H1 (cell line): Measurements from ENCODE around the gene THAP2. TPM values are rescaled to one million over a fixed set of nuclear protein-coding genes. Genes with fewer than 3 reads are reported as not detected.

Experiments
- CEBPB ChIP-seq: IDR thresholded peaks from 2 replicates; pipeline ENCODE4 v1.6.1; 2012; ENCODE audit warnings: low read depth, low read length
- CTBP2 ChIP-seq: IDR thresholded peaks from 2 replicates; pipeline ENCODE4 v1.7.0; 2011; ENCODE audit warnings: borderline replicate concordance, mild to moderate bottlenecking, moderate library complexity, mixed read lengths, low read length; ENCODE audit not compliant: insufficient read depth, insufficient read length
- EP300 ChIP-seq, 2 experiments: IDR thresholded peaks; 1 replicate in 1 of 2; 2 replicates in 1 of 2; pipeline ENCODE4 v1.6.1; 2011 to 2012; ENCODE audit warnings: low read depth in 2 of 2, low read length in 2 of 2, mild to moderate bottlenecking in 2 of 2, borderline replicate concordance in 1 of 2, inconsistent platforms in 1 of 2, moderate library complexity in 1 of 2
- FOSL1 ChIP-seq: IDR thresholded peaks from 2 replicates; pipeline ENCODE4 v1.6.1; 2011; ENCODE audit warnings: mild to moderate bottlenecking, low read depth, low read length, moderate library complexity; ENCODE audit not compliant: insufficient read depth
- GTF2F1 ChIP-seq: IDR thresholded peaks from 2 replicates; pipeline ENCODE4 v1.6.1; 2012; ENCODE audit warnings: low read depth, low read length, improper control_type of control experiment, borderline replicate concordance
- JUN ChIP-seq: IDR thresholded peaks from 2 replicates; pipeline ENCODE4 v1.6.1; 2011; ENCODE audit warnings: low read depth, mild to moderate bottlenecking, improper control_type of control experiment, low read length
- KDM4A ChIP-seq: IDR thresholded peaks from one replicate; pipeline ENCODE4 v1.7.1; 2012; ENCODE audit warnings: low read depth, mild to moderate bottlenecking, moderate library complexity, low read length, inconsistent platforms; ENCODE audit not compliant: severe bottlenecking
- PHF8 ChIP-seq: fragments of 200-600 bp; sonication (generic); conservative IDR thresholded peaks from 2 replicates; pipeline ENCODE4 v1.7.1; 2012; ENCODE audit warnings: low read depth, mild to moderate bottlenecking, inconsistent platforms, low read length, moderate library complexity
- RFX5 ChIP-seq: IDR thresholded peaks from 2 replicates; pipeline ENCODE4 v1.6.1; 2011; ENCODE audit warnings: low read depth, low read length, improper control_type of control experiment, borderline replicate concordance
- RXRA ChIP-seq: IDR thresholded peaks from 2 replicates; pipeline ENCODE4 v1.6.1; 2011; ENCODE audit warnings: low read depth, mild to moderate bottlenecking, low read length, moderate library complexity; ENCODE audit not compliant: insufficient read depth
- SAP30 ChIP-seq: fragments of 300-600 bp; sonication (generic); IDR thresholded peaks from 2 replicates; pipeline ENCODE4 v1.7.1; 2012; ENCODE audit warnings: low read length, moderate library complexity, mild to moderate bottlenecking, inconsistent platforms; ENCODE audit not compliant: insufficient read depth, insufficient replicate concordance
- SIX5 ChIP-seq: IDR thresholded peaks from 2 replicates; pipeline ENCODE4 v1.6.1; 2011; ENCODE audit warnings: mild to moderate bottlenecking, low read depth, low read length
- SP1 ChIP-seq: IDR thresholded peaks from 2 replicates; pipeline ENCODE4 v1.6.1; 2011; ENCODE audit warnings: low read depth, low read length
- SP2 ChIP-seq: IDR thresholded peaks from 2 replicates; pipeline ENCODE4 v1.6.1; 2012; ENCODE audit warnings: mild to moderate bottlenecking, low read length, inconsistent platforms
- TAF1 ChIP-seq: IDR thresholded peaks from 2 replicates; pipeline ENCODE4 v1.6.1; 2011; ENCODE audit warnings: mild to moderate bottlenecking, low read depth, low read length
- TBP ChIP-seq: IDR thresholded peaks from 2 replicates; pipeline ENCODE4 v1.6.1; 2011; ENCODE audit warnings: low read depth, low read length, improper control_type of control experiment
- ZNF274 ChIP-seq: IDR thresholded peaks from 2 replicates; pipeline ENCODE4 v1.7.0; 2012; ENCODE audit warnings: low read length, borderline replicate concordance; ENCODE audit errors: extremely low read depth
- polyA plus RNA-seq, 7 experiments: library from polyadenylated mRNA; depleted of rRNA in 3 of 7; stranded (reverse) in 5 of 7; unstranded in 2 of 7; fragments of >200 nt in 5 of 7; fragments of 200-250 nt in 2 of 7; gene quantifications; 1 replicate in 5 of 7; 2 replicates in 1 of 7; 4 replicates in 1 of 7; pipeline versions ENCODE4 v1.2.1 to v1.2.3, GENCODE V29; 2011 to 2013; ENCODE audit warnings: missing spikeins in 2 of 7, mixed read lengths in 2 of 7
- total RNA-seq: library from RNA; stranded (reverse); fragmentation: NEBNext Ultra II Directional; extraction: Animal tissue kit (Norgen Biotek cat#: 25700); gene quantifications from 2 replicates; pipeline ENCODE4 v1.2.1, GENCODE V29; 2021
- TF ChIP-seq, protein P1 (sequence below): IDR thresholded peaks from 2 replicates; pipeline ENCODE4 v1.6.1; 2011; ENCODE audit warnings: low read depth, mild to moderate bottlenecking, low read length; ENCODE audit not compliant: insufficient read depth
- TF ChIP-seq, protein P2 (sequence below): IDR thresholded peaks from 2 replicates; pipeline ENCODE4 v1.6.1; 2011; ENCODE audit warnings: low read length, improper control_type of control experiment
- TF ChIP-seq, protein P3 (sequence below): IDR thresholded peaks from 2 replicates; pipeline ENCODE4 v1.6.1; 2012; ENCODE audit warnings: low read length, inconsistent platforms

The THAP2 gene
- total and polyA plus RNA-seq, 2 of the 8 experiments (the other 6 are each of a cell fraction or from before 2014, with no cell fraction given), result 1.8 to 5.3 TPM

DNA sequence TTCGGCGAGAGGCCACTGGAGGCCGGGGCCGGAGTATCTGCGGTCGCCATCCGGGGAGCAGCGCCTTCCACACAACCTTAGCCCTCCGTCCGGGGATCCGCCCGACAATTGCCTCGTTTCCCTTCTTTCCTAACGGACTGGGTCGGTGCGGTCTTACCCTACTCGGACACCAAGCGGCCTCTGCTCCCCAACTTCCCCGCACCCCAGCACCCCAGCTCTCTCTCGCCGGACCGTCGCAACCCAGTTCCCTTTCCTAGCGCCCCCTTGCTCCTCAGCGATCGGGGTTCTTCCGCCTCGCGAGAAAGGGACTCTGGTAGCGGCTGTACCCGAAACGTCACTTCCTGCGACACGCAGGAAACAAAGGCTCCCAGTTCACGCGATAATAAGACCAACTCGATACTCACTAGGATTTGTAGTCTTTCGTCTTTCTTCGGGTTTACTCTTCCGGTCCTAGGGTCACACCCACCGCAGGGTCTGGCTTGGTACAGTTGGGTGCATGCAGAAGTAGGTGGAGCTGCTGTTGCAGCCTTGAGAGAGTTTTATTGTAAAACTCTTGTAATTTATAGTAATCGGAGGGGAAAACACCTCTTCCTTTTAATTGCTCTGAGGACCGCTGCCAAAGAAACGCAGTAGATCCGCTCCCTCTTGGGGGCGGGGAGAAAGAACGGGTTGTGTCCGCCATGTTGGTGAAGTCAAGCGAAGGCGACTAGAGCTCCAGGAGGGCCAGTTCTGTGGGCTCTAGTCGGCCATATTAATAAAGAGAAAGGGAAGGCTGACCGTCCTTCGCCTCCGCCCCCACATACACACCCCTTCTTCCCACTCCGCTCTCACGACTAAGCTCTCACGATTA is at the start of gene THAP2, which contains the start of gene ZFC3H1 (continued):
- TF ChIP-seq JUN, result no peak
- no peak for TF ChIP-seq RFX5
- TF ChIP-seq RXRA, result no peak
- TF ChIP-seq KDM4A, result peak; percentile 19
- peak; percentile 56; the same call in 1 of the 2 replicates for TF ChIP-seq SP1
- TF ChIP-seq, protein P1, sequence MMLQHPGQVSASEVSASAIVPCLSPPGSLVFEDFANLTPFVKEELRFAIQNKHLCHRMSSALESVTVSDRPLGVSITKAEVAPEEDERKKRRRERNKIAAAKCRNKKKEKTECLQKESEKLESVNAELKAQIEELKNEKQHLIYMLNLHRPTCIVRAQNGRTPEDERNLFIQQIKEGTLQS, result no peak
- peak; percentile 75 for TF ChIP-seq TAF1
- peak; percentile 82 for TF ChIP-seq SAP30
- TF ChIP-seq TBP, result peak; percentile 88
- TF ChIP-seq, protein P2, sequence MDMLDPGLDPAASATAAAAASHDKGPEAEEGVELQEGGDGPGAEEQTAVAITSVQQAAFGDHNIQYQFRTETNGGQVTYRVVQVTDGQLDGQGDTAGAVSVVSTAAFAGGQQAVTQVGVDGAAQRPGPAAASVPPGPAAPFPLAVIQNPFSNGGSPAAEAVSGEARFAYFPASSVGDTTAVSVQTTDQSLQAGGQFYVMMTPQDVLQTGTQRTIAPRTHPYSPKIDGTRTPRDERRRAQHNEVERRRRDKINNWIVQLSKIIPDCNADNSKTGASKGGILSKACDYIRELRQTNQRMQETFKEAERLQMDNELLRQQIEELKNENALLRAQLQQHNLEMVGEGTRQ, result no peak
- TF ChIP-seq, protein P3, sequence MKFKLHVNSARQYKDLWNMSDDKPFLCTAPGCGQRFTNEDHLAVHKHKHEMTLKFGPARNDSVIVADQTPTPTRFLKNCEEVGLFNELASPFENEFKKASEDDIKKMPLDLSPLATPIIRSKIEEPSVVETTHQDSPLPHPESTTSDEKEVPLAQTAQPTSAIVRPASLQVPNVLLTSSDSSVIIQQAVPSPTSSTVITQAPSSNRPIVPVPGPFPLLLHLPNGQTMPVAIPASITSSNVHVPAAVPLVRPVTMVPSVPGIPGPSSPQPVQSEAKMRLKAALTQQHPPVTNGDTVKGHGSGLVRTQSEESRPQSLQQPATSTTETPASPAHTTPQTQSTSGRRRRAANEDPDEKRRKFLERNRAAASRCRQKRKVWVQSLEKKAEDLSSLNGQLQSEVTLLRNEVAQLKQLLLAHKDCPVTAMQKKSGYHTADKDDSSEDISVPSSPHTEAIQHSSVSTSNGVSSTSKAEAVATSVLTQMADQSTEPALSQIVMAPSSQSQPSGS, result peak; percentile 74; the same call in 1 of the 2 replicates
- TF ChIP-seq GTF2F1, result no peak
- no peak for TF ChIP-seq CEBPB
- no peak for TF ChIP-seq ZNF274
- no peak for TF ChIP-seq CTBP2
- peak in 1 of 2 experiments; percentile 13; a peak in 1 of 3 replicates for TF ChIP-seq EP300 (IDR thresholded peaks at IDR 0.05; ENCODE audit: borderline replicate concordance in 1 of 2, low read depth in 2 of 2, low read length in 2 of 2)
- TF ChIP-seq FOSL1, result no peak
- TF ChIP-seq PHF8, result peak; percentile 76
- TF ChIP-seq SIX5, result peak; percentile 54
- TF ChIP-seq SP2, result no peak
